D341Med (cell line): ENCODE results near the gene EXOC6B.

ENCODE experiments used
- DNase-seq: peaks from one replicate; pipeline ENCODE4 v3.0.0; 2012; ENCODE audit warnings: low spot score

The EXOC6B gene

DNA sequence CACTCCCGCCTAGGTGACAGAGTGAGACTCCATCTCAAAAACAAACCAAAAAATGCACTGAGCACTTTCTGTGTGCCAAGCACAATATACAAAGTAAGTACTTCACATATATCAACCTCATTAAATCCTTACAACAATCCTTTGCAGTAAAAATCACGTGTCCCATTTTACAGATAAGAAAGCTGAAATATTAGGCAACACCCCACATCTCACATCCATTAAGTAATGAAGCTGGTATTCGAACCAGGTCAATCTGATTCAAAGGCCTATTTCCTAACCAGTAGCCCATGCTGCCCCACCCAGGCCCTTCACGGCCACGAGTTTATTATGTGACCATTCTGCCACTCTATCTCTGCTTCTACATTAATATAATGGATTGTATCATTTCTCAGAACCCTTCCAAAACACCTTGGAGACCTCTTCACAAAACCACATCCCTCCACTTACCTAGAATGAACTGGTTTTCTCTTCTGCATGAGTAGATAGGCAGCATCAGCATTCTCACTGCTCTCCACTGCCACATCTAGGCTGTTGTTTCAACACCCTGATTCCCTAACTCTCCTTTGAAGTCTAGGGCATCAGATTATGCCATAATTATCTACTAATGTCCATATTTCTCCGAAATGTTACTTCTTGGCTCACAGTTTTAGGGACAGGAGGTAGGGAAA lies 3.1 kb upstream of the EXOC6B start:
- no peak for DNase-seq

DNA sequence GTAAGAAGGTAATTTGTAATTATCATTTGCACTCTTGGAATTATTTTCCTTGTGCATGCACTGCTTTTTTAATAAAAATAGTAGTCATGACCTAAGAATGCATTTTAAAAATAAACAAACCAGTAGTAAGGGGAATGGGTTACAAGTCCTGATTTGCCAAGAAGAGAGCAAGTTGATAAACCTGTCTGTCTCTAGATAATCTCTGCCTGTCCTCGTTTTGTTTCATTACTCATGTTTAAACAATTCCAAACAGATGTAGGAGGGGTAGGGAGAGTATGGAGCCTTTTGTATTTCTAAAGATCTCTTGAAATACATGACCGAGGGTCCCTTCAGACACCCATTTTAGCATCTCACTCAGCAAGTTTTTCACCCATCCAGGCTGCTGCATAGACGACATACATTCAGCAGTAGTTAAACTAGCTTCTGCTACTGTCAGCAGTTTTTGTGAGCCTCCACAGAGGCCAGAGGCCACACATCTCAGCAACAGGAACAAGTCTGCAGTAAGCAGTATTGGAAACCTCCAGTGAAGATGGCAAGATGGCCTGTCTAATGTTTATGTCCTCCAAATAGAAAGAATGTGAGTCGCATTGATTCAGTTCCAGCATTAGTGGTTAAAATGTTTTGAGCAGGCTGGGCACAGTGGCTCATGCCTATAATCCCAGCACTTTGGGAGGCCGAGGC lies 2.3 kb upstream of the EXOC6B start:
- no peak for DNase-seq

DNA sequence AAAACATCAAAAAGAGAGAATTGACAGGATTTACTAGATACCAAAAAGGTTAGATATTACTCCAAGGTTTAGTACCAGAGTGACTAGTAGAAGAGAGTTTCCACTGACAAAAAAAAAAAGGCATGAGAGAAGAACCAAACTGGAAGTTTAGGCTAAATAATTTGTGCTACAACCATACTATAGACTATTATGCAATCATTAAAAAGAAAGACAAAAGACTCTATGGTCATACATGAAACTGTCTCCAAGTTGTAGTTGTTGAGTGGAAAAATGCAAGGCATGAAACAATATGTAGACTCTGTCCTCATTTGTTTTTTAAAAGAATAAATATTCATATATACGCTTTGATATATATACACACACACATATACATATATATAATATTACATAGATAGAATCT lies 1.7 kb upstream of the EXOC6B start:
- DNase-seq: no peak

DNA sequence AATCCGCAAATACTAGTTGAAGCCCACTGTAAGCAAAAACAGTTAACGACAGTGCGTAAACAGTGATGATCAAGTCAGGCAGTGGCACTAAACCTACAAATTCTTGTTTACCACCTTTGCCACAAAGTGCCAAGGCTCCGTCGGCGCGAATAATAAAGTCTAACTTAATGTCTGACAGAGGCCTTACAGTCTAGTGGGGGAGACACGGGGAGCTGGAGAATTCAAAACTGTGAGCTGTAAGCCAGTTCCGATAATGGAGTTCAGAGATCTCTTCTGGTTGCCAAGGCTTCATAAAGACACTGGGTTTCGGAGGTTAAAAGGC lies 284 bp upstream of the EXOC6B start:
- DNase-seq: no peak

DNA sequence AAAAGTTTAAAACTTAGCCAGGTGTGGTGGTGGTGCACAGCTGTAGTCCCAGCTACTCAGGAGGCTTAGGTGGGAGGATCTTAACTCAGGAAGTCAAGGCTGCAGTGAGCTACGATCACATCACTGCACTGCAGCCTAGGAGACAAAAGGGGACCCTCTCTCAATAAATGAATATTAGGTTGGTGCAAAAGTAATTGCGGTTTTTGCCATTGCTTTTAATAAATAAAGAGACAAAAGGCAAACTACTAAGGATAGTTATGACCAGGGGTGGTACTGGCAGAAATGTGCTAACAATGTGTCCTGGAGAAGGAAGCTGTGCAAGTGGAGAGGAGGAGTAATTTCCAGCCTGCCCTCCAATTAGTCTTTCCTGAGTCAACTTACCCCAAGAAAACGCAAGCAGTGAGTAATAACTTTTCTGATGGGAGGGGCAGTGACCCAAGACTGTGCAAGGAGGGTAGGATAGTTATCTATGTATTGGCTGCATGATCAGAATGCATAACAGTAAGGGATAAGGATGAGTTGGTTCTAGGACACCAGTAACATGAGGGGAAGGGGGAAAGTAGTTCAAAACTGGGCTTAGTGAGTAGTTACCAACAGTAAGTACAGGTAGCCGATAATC lies 1.5 kb downstream of the EXOC6B start:
- no peak for DNase-seq

DNA sequence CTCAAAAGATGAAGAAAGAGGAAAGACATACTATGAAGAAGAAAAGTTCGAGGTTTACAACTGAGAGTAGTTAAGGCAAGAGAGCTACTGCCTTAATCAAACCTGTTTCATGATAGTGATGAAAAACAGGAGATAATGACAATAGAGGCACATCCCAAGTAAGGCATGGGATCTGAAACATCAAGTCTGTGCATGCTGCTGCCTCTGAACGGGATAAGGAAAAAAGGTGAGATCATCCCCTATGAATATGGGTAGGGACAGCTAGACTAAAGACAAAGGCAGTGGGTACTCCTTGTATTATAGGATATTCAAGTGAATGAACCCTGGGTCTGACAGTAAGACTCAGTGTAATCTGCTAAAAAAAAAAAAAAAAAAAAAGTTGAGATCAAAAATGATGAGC lies 3.0 kb downstream of the EXOC6B start:
- DNase-seq: no peak

DNA sequence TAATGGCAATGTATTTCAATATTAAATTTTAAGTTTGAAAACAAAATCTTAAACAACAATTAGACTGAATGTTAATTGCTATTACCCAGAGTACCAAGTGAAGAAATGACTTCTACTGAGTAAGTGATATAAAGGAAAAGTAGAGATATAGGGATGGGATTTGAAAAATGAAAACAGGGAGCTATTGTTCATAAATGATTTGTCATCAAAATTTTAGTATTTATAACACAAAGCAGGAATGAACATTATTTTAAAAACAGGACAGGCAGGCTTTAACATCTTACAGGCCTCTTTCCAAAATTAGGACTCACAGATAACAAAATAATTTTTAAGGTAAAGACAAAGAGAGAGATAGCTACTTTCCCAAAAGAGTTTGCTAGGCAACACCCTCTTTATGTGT lies 3.9 kb downstream of the EXOC6B start:
- no peak for DNase-seq

DNA sequence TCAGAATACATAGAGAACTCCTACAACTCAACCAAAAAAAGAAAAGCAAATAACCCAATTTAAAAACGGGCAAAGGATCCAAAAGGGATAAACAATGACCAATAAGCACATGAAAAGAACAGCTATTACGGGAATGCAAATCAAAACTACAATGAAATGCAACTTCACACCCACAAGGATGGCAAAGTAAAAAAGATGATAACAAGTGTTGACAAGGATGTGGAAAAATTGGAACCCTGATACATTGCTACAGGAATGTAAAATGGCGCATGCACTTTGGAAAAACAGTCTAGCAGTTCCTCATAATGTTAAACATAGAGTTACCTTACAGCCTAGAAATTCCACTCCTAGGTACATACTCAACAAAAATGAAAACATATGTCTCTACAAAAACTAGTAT lies 4.7 kb downstream of the EXOC6B start:
- no peak for DNase-seq

DNA sequence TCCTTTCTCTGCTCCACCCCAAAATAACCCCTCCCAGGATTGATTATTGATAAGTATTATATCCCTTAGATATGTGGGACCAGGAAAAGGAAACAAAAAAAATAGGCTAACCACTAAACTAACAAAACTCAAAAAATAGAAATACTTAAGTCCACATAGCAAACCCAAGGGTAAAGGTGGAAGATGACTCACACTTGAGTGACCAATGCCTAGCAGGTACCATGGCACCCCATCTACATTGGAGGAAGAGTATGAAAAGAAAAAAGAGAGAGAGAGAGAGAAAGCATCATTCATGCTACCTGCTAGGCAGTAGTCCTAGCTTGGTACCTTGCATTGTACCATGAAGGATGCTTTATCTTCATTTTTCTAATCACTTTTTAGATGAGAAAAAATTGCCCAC lies 6.3 kb downstream of the EXOC6B start:
- DNase-seq: no peak

DNA sequence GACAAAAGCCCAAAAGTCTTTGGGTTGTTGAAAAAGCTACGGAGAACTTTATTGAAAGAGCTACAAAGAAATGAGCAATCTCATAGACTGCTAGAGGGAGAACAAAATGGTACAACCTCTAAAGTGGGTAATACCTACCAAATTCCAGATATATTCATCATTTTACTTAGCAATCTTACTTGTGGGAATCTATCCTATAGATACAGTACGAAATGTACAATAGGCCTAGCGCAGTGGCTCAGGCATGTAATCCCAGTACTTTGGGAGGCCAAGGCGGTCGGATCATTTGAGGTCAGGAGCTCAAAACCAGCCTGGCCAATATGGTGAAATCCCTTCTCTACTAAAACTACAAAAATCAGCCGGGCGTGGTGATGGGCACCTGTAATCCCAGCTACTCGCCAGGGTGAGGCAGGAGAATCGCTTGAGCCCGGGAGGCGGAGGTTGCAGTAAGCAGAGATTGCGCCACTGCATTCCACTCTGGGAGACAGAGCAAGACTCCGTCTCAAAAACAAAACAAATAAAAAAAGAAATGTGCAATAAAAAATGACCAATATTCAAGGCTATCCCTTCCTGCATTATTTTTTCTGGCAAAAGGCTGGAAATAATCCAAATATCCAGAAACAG lies 10.1 kb downstream of the EXOC6B start:
- no peak for DNase-seq

DNA sequence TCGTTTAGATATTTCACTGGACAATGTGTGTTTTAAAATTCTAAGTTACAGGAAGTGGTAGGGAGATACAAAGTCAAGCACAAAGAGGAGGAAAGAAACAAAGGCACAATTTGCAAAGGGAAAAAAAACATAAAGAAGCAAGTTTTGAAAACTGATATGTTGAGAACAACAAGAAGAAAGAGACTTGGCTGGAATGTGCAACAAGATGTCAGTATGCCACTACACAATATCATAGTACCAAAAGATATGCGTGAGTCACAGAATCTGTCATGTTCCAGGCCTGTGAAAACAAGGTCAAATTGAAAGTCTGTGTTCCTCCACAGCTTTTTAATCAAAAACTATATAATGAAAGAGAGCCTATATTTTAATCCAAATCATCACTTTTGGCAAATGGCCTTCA lies 12.0 kb downstream of the EXOC6B start:
- no peak for DNase-seq

DNA sequence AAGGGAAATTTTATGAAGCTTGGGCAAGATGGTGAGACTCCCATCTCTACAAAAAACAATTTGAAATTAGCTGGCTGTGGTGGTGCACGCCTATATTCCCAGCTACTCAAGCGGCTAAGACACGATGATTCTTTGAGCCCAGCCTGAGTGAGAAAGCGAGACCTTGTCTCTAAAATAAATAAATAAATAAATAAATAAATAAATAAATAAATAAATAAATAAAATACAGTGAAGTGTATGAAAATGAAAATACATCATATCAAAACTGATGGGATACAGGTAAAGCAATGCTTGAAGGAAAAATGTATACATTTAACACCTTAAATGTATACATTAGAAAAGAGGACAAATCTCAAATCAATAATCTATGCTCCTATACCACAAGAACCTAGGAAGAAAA lies 15.7 kb downstream of the EXOC6B start:
- no peak for DNase-seq

DNA sequence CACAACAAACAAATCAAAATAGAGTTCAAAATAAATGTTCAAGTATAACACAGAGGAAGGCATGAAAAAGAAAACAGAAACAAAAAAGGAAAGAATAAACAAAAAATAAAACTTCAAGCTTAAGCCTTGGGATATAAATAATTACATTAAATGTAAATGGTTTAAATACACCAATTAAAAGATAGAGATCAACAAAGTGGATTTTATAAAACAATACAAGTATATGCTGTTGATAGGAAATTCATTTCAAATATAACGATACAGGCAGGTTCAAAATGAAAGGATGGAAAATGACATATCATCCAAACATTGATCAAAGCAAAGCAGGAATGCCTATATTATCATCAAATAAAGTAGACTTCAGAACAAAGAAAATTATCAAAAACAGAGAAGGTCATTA lies 16.7 kb downstream of the EXOC6B start:
- no peak for DNase-seq

DNA sequence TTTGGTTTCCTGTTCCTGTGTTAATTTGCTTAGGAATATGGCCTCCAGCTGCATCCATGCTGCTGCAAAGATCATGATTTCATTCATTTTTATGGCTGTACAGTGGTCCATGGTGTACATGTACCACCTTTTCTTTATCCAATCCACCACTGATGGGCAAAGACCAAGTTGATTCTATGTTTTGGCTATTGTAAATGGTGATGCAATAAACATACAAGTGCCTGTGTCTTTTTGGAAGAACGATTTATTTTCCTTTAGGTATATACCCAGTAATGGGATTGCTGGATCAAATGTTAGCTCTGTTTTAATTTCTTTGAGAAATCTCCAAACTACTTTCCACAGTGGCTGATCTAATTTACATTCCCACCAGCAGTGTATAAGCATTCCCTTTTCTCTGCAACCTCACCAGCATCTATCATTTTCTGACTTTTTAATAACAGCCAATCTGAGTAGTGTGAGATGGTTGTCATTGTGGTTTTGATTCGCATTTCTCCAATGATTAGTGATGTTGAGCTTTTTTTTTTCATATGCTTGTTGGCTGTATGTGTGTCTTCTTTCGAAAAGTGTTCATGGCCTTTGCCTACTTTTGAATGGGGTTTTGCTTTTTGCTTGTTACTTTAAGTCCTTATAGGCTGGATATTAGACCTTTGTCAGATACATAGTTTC lies 19.4 kb downstream of the EXOC6B start:
- DNase-seq: no peak

DNA sequence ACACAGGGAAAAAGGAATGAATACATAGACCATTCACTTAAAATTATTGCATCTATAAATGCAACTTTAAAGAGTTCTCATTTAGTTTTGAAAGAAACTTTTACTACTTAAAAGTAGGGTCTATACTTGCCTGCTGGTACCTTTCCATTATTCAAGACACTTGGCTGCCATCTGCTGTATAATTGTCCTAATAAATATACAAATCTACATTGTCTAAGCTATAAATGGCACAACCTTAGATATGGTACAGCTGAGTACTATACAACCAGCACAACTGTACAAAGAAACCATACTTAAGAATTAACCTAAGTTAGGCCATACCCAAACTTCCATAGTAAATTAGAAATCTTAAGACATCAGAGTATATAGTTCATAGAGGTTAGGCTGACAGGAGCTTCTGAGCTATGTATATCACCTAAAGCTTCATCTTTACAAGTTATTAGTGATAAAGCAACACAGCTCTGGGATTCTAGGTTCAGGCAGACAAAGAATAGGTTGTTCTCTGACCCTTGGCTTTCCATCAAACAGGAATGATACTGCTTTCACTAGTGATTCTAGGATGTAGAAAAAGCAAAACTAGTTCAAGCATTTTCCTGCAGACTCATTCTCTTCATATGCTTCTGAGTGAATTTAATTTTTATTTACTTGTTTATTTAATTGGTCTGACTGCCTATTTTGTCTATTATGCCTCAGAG lies 22.1 kb downstream of the EXOC6B start:
- no peak for DNase-seq

DNA sequence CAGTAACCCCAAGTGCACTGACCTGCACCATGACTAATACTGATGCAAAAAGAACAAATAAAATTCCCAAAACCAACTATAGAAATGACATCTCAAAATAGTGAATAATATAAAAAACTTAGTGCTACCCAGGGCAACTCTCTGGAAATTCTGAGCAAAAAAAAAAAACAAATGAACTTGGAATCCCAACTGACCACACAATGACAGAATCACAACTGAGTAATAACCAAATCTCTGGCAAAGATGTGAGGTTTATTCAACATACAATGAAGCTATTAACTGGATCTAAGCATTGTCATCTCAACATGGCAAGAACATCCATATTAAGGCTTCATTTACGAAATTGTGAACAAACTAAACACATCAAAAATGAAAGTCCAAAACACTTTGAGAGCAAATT lies 22.7 kb downstream of the EXOC6B start:
- no peak for DNase-seq

DNA sequence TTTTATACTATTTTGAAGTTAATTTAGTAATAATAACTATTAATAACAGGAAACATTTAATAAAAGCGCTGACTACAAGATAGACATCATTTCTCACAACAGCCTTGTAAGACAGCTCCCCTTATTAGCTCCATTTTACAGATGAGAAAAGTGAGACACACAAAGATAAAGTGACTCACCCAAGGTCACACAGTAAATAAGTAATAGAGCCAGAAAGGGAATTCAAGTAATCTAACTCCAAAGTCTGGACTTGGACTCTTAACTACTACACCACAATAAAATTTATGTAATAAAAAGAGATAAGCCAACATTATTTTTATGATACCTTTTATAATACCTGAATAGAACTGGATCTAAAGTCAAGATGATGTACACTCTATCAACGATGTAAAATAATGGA lies 25.3 kb downstream of the EXOC6B start:
- no peak for DNase-seq

DNA sequence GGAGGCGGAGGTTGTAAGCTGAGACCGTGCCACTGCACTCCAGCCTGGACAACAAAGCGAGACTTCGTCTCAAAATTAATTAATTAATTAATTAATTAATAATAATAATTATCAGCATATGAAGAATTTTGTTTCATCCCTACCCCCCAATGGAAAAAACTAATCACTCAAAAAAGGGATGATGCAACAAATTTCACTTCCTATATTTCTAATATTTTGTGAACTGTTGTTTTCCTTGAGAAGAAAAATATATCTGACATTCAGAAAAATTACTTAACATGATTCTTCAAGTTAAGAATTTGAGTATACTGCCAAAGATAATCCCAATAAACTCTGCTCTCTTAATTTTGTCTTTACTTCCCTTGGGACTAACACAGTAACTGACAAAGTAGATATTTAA lies 28.1 kb downstream of the EXOC6B start:
- DNase-seq: no peak

DNA sequence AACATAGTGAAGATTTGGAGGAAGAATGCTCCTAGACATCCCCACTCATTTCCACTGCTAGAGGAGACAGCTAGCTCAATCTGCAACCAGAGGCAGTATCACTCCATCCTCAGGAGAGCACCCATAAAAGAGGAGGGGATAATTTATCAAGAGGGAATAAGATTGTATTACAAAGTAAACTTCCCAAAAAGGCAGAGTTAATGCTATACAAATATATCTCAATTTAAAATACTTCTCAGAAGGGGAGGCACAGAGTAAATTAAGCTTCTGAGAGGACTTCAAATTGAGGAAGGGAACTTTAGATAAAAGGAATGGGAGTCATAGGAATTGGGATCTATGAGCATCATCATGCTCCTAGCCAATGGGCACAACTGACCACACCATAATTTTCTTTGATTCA lies 29.1 kb downstream of the EXOC6B start:
- no peak for DNase-seq

DNA sequence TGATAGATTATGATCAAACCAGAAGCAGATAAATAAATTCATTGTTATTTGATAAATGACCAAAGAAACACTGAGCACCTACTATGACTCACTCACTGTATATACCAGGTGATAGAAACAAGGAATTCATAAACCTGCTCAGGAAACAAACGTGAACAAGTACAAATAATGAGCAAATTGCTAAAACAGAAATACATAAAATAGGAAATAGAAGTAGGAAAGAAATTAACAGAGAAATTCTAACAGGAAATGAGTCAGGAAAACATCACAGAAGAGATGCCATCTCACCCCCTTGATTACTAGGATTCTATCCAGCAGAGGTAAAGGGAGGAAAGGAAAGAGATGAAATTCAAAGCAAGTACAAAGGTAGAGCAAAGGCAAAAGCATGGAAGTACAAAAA lies 31.3 kb downstream of the EXOC6B start:
- no peak for DNase-seq

DNA sequence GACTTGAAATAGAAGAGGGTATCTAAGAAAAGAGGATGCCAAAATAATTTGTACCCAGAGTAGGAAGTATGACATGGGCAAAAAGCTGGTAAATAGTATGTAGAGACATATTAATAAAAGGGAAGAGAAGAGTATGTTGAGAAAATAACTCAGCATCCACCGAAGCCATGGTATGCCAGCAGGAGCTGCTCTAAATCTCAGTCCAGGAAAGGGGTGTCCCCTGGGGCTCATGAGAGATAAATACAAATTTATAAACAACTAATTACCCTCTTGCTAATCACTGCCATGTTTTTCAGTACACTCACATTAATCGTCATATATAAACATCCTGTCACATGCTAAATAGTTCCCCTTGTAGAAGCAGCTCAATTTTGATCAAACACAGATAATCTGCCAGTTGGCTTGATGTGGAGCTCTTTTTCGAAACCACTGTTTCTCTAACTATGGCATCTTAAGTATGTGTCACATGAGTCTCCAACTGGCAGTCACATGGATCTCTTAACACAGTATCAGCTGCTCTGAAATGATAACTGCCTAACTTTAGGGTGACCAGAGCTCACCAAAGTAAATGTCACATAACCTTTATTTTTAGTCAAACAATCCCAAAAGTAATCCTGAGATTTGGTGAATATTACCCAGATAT lies 31.9 kb downstream of the EXOC6B start:
- no peak for DNase-seq

DNA sequence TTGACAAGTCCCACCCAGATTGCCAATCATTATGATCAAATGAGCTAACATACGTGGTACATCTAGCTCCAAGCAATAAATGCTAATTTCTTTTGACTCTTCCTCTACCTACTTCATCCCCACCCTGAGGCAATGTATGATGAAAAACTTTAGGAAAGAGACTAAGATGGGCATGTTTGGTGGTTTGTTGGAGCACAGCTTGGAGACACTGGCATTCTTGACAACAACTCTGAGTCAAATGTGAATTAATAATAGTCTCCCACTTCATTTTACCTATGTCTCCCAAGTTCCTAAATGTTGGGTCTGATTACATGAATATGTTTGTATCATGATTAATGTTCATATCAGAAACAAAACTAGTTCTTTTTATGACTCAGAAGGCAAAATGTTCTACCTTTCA lies 36.6 kb downstream of the EXOC6B start:
- DNase-seq: no peak
